Keratinocyte (primary cell): ENCODE measurements around the gene OPRD1. TPM values are rescaled to one million over a fixed set of nuclear protein-coding genes. Genes with fewer than 3 reads are reported as not detected.

ENCODE experiments used
- DNase-seq: peaks from one replicate; pipeline ENCODE4 v3.0.0-alpha.2; 2011; ENCODE audit warnings: low read depth, missing footprints, low spot score
- FAIRE-seq: peaks from 2 replicates; lab custom pipeline; 2011; peaks lifted over from hg19 to GRCh38; lab: Jason Lieb, UNC
- H2AFZ ChIP-seq: 2 replicates; pipeline ENCODE4 v1.6.0; 2012; ENCODE audit warnings: low read length, control low read depth, inconsistent platforms; ENCODE audit not compliant: control insufficient read depth
- H3K27ac ChIP-seq: 2 replicates; pipeline ENCODE4 v1.5.1; 2011; ENCODE audit warnings: low read length; ENCODE audit not compliant: control insufficient read depth, insufficient read depth
- H3K27me3 ChIP-seq: 3 replicates; pipeline ENCODE4 v1.6.0; 2011; ENCODE audit warnings: low read length; ENCODE audit not compliant: control insufficient read depth, insufficient read depth; ENCODE audit errors: extremely low read depth
- H3K36me3 ChIP-seq, 2 experiments: 2 replicates in 1 of 2; 3 replicates in 1 of 2; pipeline ENCODE4 v1.5.1; 2011; ENCODE audit warnings: low read length in 2 of 2, mild to moderate bottlenecking in 1 of 2; ENCODE audit not compliant: control insufficient read depth in 2 of 2, insufficient read depth in 2 of 2; ENCODE audit errors: extremely low read depth in 1 of 2
- H3K4me1 ChIP-seq: 3 replicates; pipeline ENCODE4 v1.5.1; 2011; ENCODE audit warnings: low read length; ENCODE audit not compliant: control insufficient read depth, insufficient read depth; ENCODE audit errors: extremely low read depth
- H3K4me2 ChIP-seq: 3 replicates; pipeline ENCODE4 v1.6.0; 2011; ENCODE audit warnings: low read depth, low read length; ENCODE audit not compliant: control insufficient read depth, insufficient read depth; ENCODE audit errors: extremely low read depth
- H3K4me3 ChIP-seq, 3 experiments: fragments of 200-600 bp in 1 of 3; sonication (generic) in 1 of 3; 2 replicates in 2 of 3; 3 replicates in 1 of 3; pipeline ENCODE4 v1.5.1; 2011 to 2016; ENCODE audit warnings: low read length in 3 of 3, mild to moderate bottlenecking in 3 of 3, control low read depth in 2 of 3, inconsistent platforms in 1 of 3, low read depth in 1 of 3, mixed read lengths in 1 of 3, mixed run types in 1 of 3, moderate library complexity in 1 of 3; ENCODE audit not compliant: control insufficient read depth in 2 of 3, insufficient read depth in 2 of 3; ENCODE audit errors: extremely low read depth in 1 of 3
- H3K79me2 ChIP-seq: 2 replicates; pipeline ENCODE4 v1.6.0; 2012; ENCODE audit warnings: low read length; ENCODE audit not compliant: control insufficient read depth, insufficient read depth
- H3K9ac ChIP-seq: 3 replicates; pipeline ENCODE4 v1.6.0; 2011; ENCODE audit warnings: low read length; ENCODE audit not compliant: control insufficient read depth, insufficient read depth; ENCODE audit errors: extremely low read depth
- H3K9me1 ChIP-seq: 3 replicates; pipeline ENCODE4 v1.6.0; 2011; ENCODE audit warnings: low read length; ENCODE audit not compliant: control insufficient read depth, insufficient read depth; ENCODE audit errors: extremely low read depth
- H3K9me3 ChIP-seq: 2 replicates; pipeline ENCODE4 v1.5.1; 2012; ENCODE audit warnings: low read depth, low read length; ENCODE audit not compliant: control insufficient read depth
- H4K20me1 ChIP-seq: 3 replicates; pipeline ENCODE4 v1.6.0; 2011; ENCODE audit warnings: low read length; ENCODE audit not compliant: control insufficient read depth, insufficient read depth; ENCODE audit errors: extremely low read depth
- CTCF ChIP-seq, 3 experiments: IDR thresholded peaks in 1 of 3; conservative IDR thresholded peaks in 1 of 3; optimal IDR thresholded peaks in 1 of 3; 2 replicates in 2 of 3; 3 replicates in 1 of 3; pipeline versions ENCODE3 to v1.5.1; 2011; ENCODE audit warnings: low read length in 3 of 3, mild to moderate bottlenecking in 3 of 3, moderate library complexity in 2 of 3, control low read depth in 1 of 3, inconsistent platforms in 1 of 3; ENCODE audit not compliant: insufficient read depth in 2 of 3; ENCODE audit errors: extremely low read depth in 1 of 3
- EZH2 ChIP-seq: IDR thresholded peaks from one replicate; pipeline ENCODE4 v1.6.1; 2012; ENCODE audit warnings: inconsistent platforms, mild to moderate bottlenecking, low read length, moderate library complexity
- dilution Hi-C: fragments of 300-500 bp; cut with MboI; formaldehyde crosslinking; loops from one replicate; pipeline ENCODE4 v1.7.0; 2020; ENCODE audit warnings: low sequenced_read_pairs; ENCODE audit not compliant: extremely low pct_ligation_motif_present
- polyA plus RNA-seq, 5 experiments: library from polyadenylated mRNA; depleted of rRNA in 3 of 5; stranded (reverse) in 3 of 5; stranded (forward) in 1 of 5; unstranded in 1 of 5; fragments of >200 nt; gene quantifications; 1 replicate in 1 of 5; 2 replicates in 3 of 5; 3 replicates in 1 of 5; pipeline versions ENCODE4 v1.2.1 to v1.2.3, GENCODE V29; 2011 to 2012; ENCODE audit warnings: missing spikeins in 2 of 5, low read depth in 1 of 5, low replicate concordance in 1 of 5

Gene OPRD1
- polyA plus RNA-seq, 1 donor (not counting 4 experiments of a cell fraction or from before 2014, with no cell fraction given): not detected

- H3K9me1 ChIP-seq: no peaks in the 10 kb centered on the region
- H3K36me3 ChIP-seq: no peaks in the 10 kb centered on the region
- no peaks in the 10 kb centered on the region for H4K20me1 ChIP-seq
- dilution Hi-C loops: no loop called here
- no peak overlapping the region for H2AFZ ChIP-seq
- FAIRE-seq: no peak
- no peak overlapping the region for H3K9ac ChIP-seq
- H3K4me3 ChIP-seq: no peak overlapping the region
- no peak for DNase-seq
- H3K4me2 ChIP-seq: no peak overlapping the region
- H3K79me2 ChIP-seq: no peaks in the 10 kb centered on the region
- H3K27ac ChIP-seq: no peak overlapping the region
- H3K27me3 ChIP-seq: peaks cover 14% of the 10 kb centered on the region
- TF ChIP-seq EZH2: no peak
- no peak for TF ChIP-seq CTCF (optimal IDR thresholded peaks at IDR 0.05 in 1 of 3, IDR thresholded peaks at IDR 0.05 in 1 of 3, conservative IDR thresholded peaks at IDR 0.05 in 1 of 3; ENCODE audit: extremely low read depth in 1 of 3, insufficient read depth in 2 of 3, low read length in 3 of 3)
- no peaks in the 10 kb centered on the region for H3K9me3 ChIP-seq
- H3K4me1 ChIP-seq: peaks cover 4% of the 10 kb centered on the region
Measured at GRCh38 chr1:28862571-28863403, 50.8 kb downstream of the OPRD1 start.

GRCh38 chr1:28864695-28865094 is 52.7 kb downstream of the OPRD1 start:
- FAIRE-seq (no peak), DNase-seq (no peak)
- TF ChIP-seq CTCF (optimal IDR thresholded peaks at IDR 0.05 in 1 of 3, IDR thresholded peaks at IDR 0.05 in 1 of 3, conservative IDR thresholded peaks at IDR 0.05 in 1 of 3; ENCODE audit: extremely low read depth in 1 of 3, insufficient read depth in 2 of 3, low read length in 3 of 3) (no peak), EZH2 (no peak)
- Histone ChIP-seq H3K36me3 (no peaks in the 10 kb centered on the region), H3K4me1 (peaks cover 4% of the 10 kb centered on the region), H3K9me1 (no peaks in the 10 kb centered on the region), H2AFZ (no peak overlapping the region), H4K20me1 (no peaks in the 10 kb centered on the region), H3K79me2 (no peaks in the 10 kb centered on the region), H3K27ac (no peak overlapping the region), H3K4me3 (no peak overlapping the region), H3K27me3 (peaks cover 14% of the 10 kb centered on the region), H3K9me3 (no peaks in the 10 kb centered on the region), H3K9ac (no peak overlapping the region), H3K4me2 (no peak overlapping the region)
- dilution Hi-C loops: no loop called here
